Neuronal stem cell (in vitro differentiated cells): ENCODE results near the gene SRGAP2. TPM values are rescaled to one million over a fixed set of nuclear protein-coding genes. Genes with fewer than 3 reads are reported as not detected.
"Not testable (repeated sequence)": the region's sequence is repeated elsewhere in the genome, so short reads cannot be mapped to it uniquely, and the experiment has no call there.

Experiments
- DNase-seq: peaks from one replicate; pipeline ENCODE4 v3.0.0-alpha.2; 2013; ENCODE audit warnings: low spot score
- H2AFZ ChIP-seq: one replicate; pipeline ENCODE4 v1.6.1; 2013; ENCODE audit warnings: mild to moderate bottlenecking, low read length, inconsistent platforms
- H2AK5ac ChIP-seq: 2 replicates; pipeline ENCODE4 v1.6.1; 2013; ENCODE audit warnings: low read depth, mild to moderate bottlenecking, inconsistent platforms, low read length, moderate library complexity, mixed read lengths
- H2BK120ac ChIP-seq: 2 replicates; pipeline ENCODE4 v1.6.1; 2013; ENCODE audit warnings: low read depth, mild to moderate bottlenecking, inconsistent platforms, low read length, moderate library complexity, mixed read lengths
- H2BK12ac ChIP-seq: one replicate; pipeline ENCODE4 v1.6.1; 2013; ENCODE audit warnings: low read length, inconsistent platforms
- H2BK15ac ChIP-seq: 2 replicates; pipeline ENCODE4 v1.6.1; 2013; ENCODE audit warnings: mild to moderate bottlenecking, low read length, inconsistent platforms, mixed read lengths
- H2BK5ac ChIP-seq: one replicate; pipeline ENCODE4 v1.6.1; 2013; ENCODE audit warnings: inconsistent platforms, mild to moderate bottlenecking, low read length, moderate library complexity
- H3K14ac ChIP-seq: one replicate; pipeline ENCODE4 v1.6.1; 2013; ENCODE audit warnings: low read length, inconsistent platforms
- H3K18ac ChIP-seq: 2 replicates; pipeline ENCODE4 v1.6.1; 2013; ENCODE audit warnings: low read length, inconsistent platforms
- H3K23ac ChIP-seq: 2 replicates; pipeline ENCODE4 v1.6.1; 2013; ENCODE audit warnings: low read depth, mild to moderate bottlenecking, mixed read lengths, low read length, inconsistent platforms; ENCODE audit not compliant: poor library complexity
- H3K27ac ChIP-seq: replicated peaks from 3 replicates; pipeline ENCODE4 v1.5.1; 2013; ENCODE audit warnings: low read length, inconsistent platforms
- H3K27me3 ChIP-seq, 3 experiments: 2 replicates each; pipeline ENCODE4 v1.6.1; 2013; ENCODE audit warnings: low read length in 3 of 3, mild to moderate bottlenecking in 2 of 3, inconsistent platforms in 1 of 3, low read depth in 1 of 3, mixed read lengths in 1 of 3, moderate library complexity in 1 of 3; ENCODE audit not compliant: control insufficient read depth in 3 of 3, insufficient read depth in 3 of 3
- H3K36me3 ChIP-seq, 2 donors: replicated peaks in 1 of 2; 2 replicates each; pipeline ENCODE4 v1.6.1; 2013; ENCODE audit warnings: low read length in 2 of 2; ENCODE audit not compliant: control insufficient read depth in 2 of 2, insufficient read depth in 2 of 2
- H3K4ac ChIP-seq: 2 replicates; pipeline ENCODE4 v1.6.1; 2013; ENCODE audit warnings: inconsistent platforms, mild to moderate bottlenecking, low read length, moderate library complexity
- H3K4me1 ChIP-seq, 2 donors: 1 replicate in 1 of 2; 2 replicates in 1 of 2; pipeline ENCODE4 v1.6.1; 2013; ENCODE audit warnings: low read length in 2 of 2, low read depth in 1 of 2; ENCODE audit not compliant: control insufficient read depth in 2 of 2, insufficient read depth in 1 of 2
- H3K4me2 ChIP-seq: one replicate; pipeline ENCODE4 v1.6.1; 2013; ENCODE audit warnings: mild to moderate bottlenecking, low read length, inconsistent platforms; ENCODE audit not compliant: insufficient read depth, poor library complexity, severe bottlenecking
- H3K4me3 ChIP-seq, 2 donors: 2 replicates each; pipeline ENCODE4 v1.5.1; 2013; ENCODE audit warnings: low read length in 2 of 2, mild to moderate bottlenecking in 2 of 2, inconsistent platforms in 1 of 2, moderate library complexity in 1 of 2
- H3K79me1 ChIP-seq: one replicate; pipeline ENCODE4 v1.6.1; 2013; ENCODE audit warnings: low read depth, mild to moderate bottlenecking, inconsistent platforms, low read length, moderate library complexity
- H3K9ac ChIP-seq: one replicate; pipeline ENCODE4 v1.6.1; 2013; ENCODE audit warnings: mild to moderate bottlenecking, low read depth, low read length, inconsistent platforms; ENCODE audit not compliant: poor library complexity
- H3K9me3 ChIP-seq, 2 donors: replicated peaks in 1 of 2; 2 replicates each; pipeline versions ENCODE3 to v1.6.1; 2013; ENCODE audit warnings: low read length in 2 of 2, mild to moderate bottlenecking in 2 of 2, inconsistent platforms in 1 of 2, low read depth in 1 of 2, mixed read lengths in 1 of 2, moderate library complexity in 1 of 2; ENCODE audit not compliant: control insufficient read depth in 2 of 2, insufficient read depth in 1 of 2
- H4K8ac ChIP-seq: one replicate; pipeline ENCODE4 v1.6.1; 2013; ENCODE audit warnings: low read depth, mild to moderate bottlenecking, inconsistent platforms, low read length, moderate library complexity
- H4K91ac ChIP-seq: one replicate; pipeline ENCODE4 v1.6.1; 2013; ENCODE audit warnings: low read length, low read depth, mild to moderate bottlenecking, inconsistent platforms; ENCODE audit not compliant: poor library complexity
- WGBS, 2 donors: extraction: QIAGEN DNeasy Blood & Tissue Kit; methylation state at CpG; one replicate each; pipeline ENCODE4 v1.1.7; 2013; ENCODE audit warnings: missing lambda C conversion rate in 2 of 2, mixed read lengths in 1 of 2; ENCODE audit not compliant: insufficient read length in 2 of 2, insufficient replicate concordance in 1 of 2; ENCODE audit errors: extremely low coverage in 2 of 2; 5-methylcytosine and 5-hydroxymethylcytosine counted together
- polyA plus RNA-seq, 2 experiments: library from polyadenylated mRNA; stranded (reverse); fragments of 200-250 nt; gene quantifications; one replicate each; pipeline ENCODE4 v1.2.3, GENCODE V29; 2013

Gene SRGAP2
- 36.9 TPM for polyA plus RNA-seq (2013, experiment 1 of 2)
- polyA plus RNA-seq (2013, experiment 2 of 2): 38.1 TPM

DNA sequence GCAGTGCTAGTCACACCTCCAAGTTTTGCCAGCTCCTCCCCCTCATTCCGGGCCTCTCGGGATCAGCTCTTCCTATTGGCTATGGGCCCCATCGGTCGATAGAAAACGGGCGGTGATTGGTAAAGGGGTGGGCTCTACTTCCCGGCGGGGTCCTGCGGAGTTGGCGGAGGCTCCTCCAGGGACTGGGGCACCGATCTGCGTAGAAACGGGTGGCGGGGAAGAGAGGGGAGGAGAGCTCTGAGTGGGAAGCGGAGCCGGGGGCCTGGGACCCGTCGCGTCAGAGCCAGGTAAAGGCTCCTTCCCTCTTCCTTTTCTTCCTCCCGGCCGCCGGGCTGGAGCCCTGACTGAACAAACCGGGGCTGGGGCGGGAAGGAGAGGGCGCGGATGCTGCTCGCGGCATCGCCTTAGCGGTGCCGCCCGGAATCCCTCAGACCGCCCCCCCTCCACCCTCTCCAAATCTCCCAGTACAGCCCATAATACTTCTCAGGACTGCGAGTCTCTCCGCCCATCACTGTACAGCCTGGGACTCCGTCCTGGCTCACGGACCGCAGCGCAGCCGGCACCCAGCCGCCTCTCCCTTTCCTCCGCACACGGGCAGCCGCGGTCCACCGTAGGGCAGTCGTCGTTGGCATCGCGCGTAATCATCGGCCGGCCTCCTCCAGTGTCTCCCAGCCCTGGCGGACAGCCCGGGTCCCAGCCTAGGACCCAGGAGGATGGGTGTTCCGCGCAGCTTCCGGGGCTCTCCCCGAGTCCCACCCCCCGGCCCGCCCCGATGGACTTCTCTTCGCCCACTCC lies at the start of gene SRGAP2:
Gene SRGAP2, plus strand, starts transcription at position 178 of the 795 bp plus-strand sequence. CDS start 2,430 bp downstream, outside the sequence.
- not testable (repeated sequence) for H3K36me3 ChIP-seq, H2BK120ac ChIP-seq, H3K27me3 ChIP-seq, H2BK15ac ChIP-seq, H2BK5ac ChIP-seq, H3K23ac ChIP-seq, H3K4me1 ChIP-seq, H4K8ac ChIP-seq, H3K14ac ChIP-seq, H3K79me1 ChIP-seq, H2AK5ac ChIP-seq, H3K4ac ChIP-seq, H4K91ac ChIP-seq, H2BK12ac ChIP-seq, H3K18ac ChIP-seq, H3K9me3 ChIP-seq
- peak within 1 kb of the TSS; percentile 81 for H3K9ac ChIP-seq
- H3K4me2 ChIP-seq: peak within 1 kb of the TSS; percentile 25
- peak; percentile 41 for DNase-seq
- peak within 1 kb of the TSS; percentile 71 for H3K27ac ChIP-seq
- peak within 1 kb of the TSS; percentile 64 for H2AFZ ChIP-seq
- peak within 1 kb of the TSS; percentile 52 to 78 for H3K4me3 ChIP-seq
- WGBS, 2 donors: no CpG with 5 or more reads among the region's 63 CpGs

- not testable (repeated sequence) for DNase-seq, H3K4me1 ChIP-seq, H3K9me3 ChIP-seq, H2BK5ac ChIP-seq, H3K4me2 ChIP-seq, H3K4me3 ChIP-seq, H3K9ac ChIP-seq, H3K36me3 ChIP-seq, H4K8ac ChIP-seq, H3K27me3 ChIP-seq, H2BK15ac ChIP-seq, H2BK120ac ChIP-seq, H3K14ac ChIP-seq, H3K23ac ChIP-seq, H2AFZ ChIP-seq, H3K27ac ChIP-seq, H3K4ac ChIP-seq, H2AK5ac ChIP-seq, H3K18ac ChIP-seq, H2BK12ac ChIP-seq, H4K91ac ChIP-seq, H3K79me1 ChIP-seq
- no CpG with 5 or more reads among the region's 10 CpGs for WGBS, 2 donors
Measured at GRCh38 chr1:206167350-206168029, 35.9 kb upstream of the SRGAP2 start.

GRCh38 chr1:206169794-206170193 lies 33.5 kb upstream of the SRGAP2 start:
- H3K4ac ChIP-seq, H3K4me2 ChIP-seq, H3K14ac ChIP-seq, H3K36me3 ChIP-seq, H2AK5ac ChIP-seq, H3K4me1 ChIP-seq, H3K79me1 ChIP-seq, H2BK120ac ChIP-seq, H3K9ac ChIP-seq, H4K91ac ChIP-seq, H3K9me3 ChIP-seq, H3K27ac ChIP-seq, H3K18ac ChIP-seq, H3K27me3 ChIP-seq, H2BK12ac ChIP-seq, H2BK5ac ChIP-seq, H2BK15ac ChIP-seq, H3K23ac ChIP-seq, H3K4me3 ChIP-seq, H2AFZ ChIP-seq, DNase-seq, H4K8ac ChIP-seq: not testable (repeated sequence)
- WGBS, 2 donors: no CpG with 5 or more reads among the region's 3 CpGs

DNA sequence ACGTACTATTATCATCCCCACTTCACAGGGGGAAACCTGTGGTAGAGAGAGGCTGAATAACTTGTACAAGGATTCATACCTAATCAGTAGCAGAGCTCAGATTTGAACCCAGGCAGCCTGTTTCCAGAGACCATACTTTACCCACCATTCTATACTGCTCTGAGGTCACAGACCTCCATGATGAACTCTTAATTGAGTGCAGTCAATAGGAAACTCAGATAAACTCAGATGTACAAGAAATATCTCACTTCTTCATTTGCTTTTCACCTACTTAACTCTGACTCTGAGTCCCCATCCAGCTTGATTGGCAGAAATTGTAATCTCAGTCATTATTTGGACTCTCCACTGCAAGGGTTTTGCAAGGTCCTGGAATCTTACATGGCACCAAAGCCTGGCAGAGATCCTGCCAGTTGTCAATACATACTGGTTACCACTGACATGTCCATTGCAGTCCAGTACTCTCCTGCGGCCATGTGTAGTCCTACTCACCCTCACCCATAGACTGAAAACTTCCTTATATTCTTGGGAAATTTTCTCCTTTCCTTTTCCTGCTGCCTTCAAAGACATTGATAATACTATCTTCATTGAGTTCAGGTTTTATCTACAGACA lies 30.1 kb upstream of the SRGAP2 start:
- not testable (repeated sequence) for H3K27me3 ChIP-seq, H3K23ac ChIP-seq, H2BK12ac ChIP-seq, H3K4ac ChIP-seq, H3K27ac ChIP-seq, H3K36me3 ChIP-seq, H2BK5ac ChIP-seq, H3K9me3 ChIP-seq, DNase-seq, H2BK120ac ChIP-seq, H4K91ac ChIP-seq, H3K9ac ChIP-seq, H2AK5ac ChIP-seq, H4K8ac ChIP-seq, H2AFZ ChIP-seq, H3K14ac ChIP-seq, H2BK15ac ChIP-seq, H3K4me3 ChIP-seq, H3K4me1 ChIP-seq, H3K79me1 ChIP-seq, H3K4me2 ChIP-seq, H3K18ac ChIP-seq
- WGBS, 2 donors: no CpG with 5 or more reads among the region's 2 CpGs
